Sigmoid colon (tissue), 7 donors: Measurements from ENCODE around the gene ATXN1. TPM values are rescaled to one million over a fixed set of nuclear protein-coding genes. Genes with fewer than 3 reads are reported as not detected.

Source experiments
- DNase-seq: peaks from one replicate; pipeline ENCODE4 v3.0.0-alpha.2; 2019
- H3K27ac ChIP-seq, 4 donors: fragments of 200-600 bp; sonication (generic); one replicate each; pipeline ENCODE4 v1.5.1; 2016 to 2019; ENCODE audit warnings: mild to moderate bottlenecking in 1 of 4
- H3K27me3 ChIP-seq, 3 donors: fragments of 200-600 bp; sonication (generic); one replicate each; pipeline ENCODE4 v1.5.1; 2019; ENCODE audit warnings: mild to moderate bottlenecking in 1 of 3
- H3K36me3 ChIP-seq, 4 donors: fragments of 200-600 bp; sonication (generic); one replicate each; pipeline ENCODE4 v1.5.1; 2016 to 2019
- H3K4me1 ChIP-seq, 4 donors: fragments of 200-600 bp; sonication (generic); one replicate each; pipeline ENCODE4 v1.5.1; 2017 to 2019
- H3K4me3 ChIP-seq, 4 donors: fragments of 200-600 bp; sonication (generic); one replicate each; pipeline ENCODE4 v1.5.1; 2017 to 2019; ENCODE audit warnings: mild to moderate bottlenecking in 2 of 4, moderate library complexity in 1 of 4
- H3K9me3 ChIP-seq, 4 donors: fragments of 200-600 bp in 3 of 4; sonication (generic) in 3 of 4; one replicate each; pipeline versions ENCODE4 v1.5.1 to v1.6.1; 2013 to 2019
- CTCF ChIP-seq, 4 experiments: fragments of 450-650 bp in 3 of 4; fragments of 200-600 bp in 1 of 4; IDR thresholded peaks; one replicate each; pipeline ENCODE4 v1.5.1; 2016 to 2019; ENCODE audit warnings: antibody characterized with exemption in 4 of 4, mild to moderate bottlenecking in 3 of 4, moderate library complexity in 2 of 4
- EP300 ChIP-seq, 4 donors: sonication (generic); formaldehyde crosslinking; IDR thresholded peaks; one replicate each; pipeline ENCODE4 v1.6.1; 2017; ENCODE audit warnings: antibody characterized with exemption in 4 of 4
- POLR2A ChIP-seq, 2 donors: fragments of 450-650 bp; IDR thresholded peaks; one replicate each; pipeline ENCODE4 v1.6.1; 2016; ENCODE audit warnings: antibody characterized with exemption in 2 of 2, mild to moderate bottlenecking in 2 of 2, moderate library complexity in 2 of 2
- POLR2AphosphoS5 ChIP-seq, 4 donors: sonication (generic); formaldehyde crosslinking; IDR thresholded peaks; one replicate each; pipeline ENCODE4 v1.6.1; 2017; ENCODE audit warnings: antibody characterized with exemption in 4 of 4
- WGBS, 2 donors: extraction: QIAGEN DNeasy Blood & Tissue Kit; methylation state at CpG; one replicate each; pipeline ENCODE4 v1.1.7; 2013; 5-methylcytosine and 5-hydroxymethylcytosine counted together
- intact Hi-C: fragments of 100-400 bp; cut with DNase I; formaldehyde crosslinking; loops from one replicate; pipeline ENCODE4 v1.15.1; 2023
- polyA plus RNA-seq, 3 donors: library from polyadenylated mRNA; stranded (reverse); fragments of 200-250 nt; gene quantifications; one replicate each; pipeline ENCODE4 v1.2.3, GENCODE V29; 2013
- total RNA-seq, 4 donors: library from RNA; depleted of rRNA; stranded (reverse); fragments of >200 nt; gene quantifications; one replicate each; pipeline ENCODE4 v1.1.0, GENCODE V29; 2016
- donor health status: healthy with polysubstance abuse.
- donor health status: Bipolar disorder and iron deficiency.
- donor health status: healthy.

Gene ATXN1
- total and polyA plus RNA-seq, 7 donors: 4.8 to 95.3 (median 37.7) TPM

DNA sequence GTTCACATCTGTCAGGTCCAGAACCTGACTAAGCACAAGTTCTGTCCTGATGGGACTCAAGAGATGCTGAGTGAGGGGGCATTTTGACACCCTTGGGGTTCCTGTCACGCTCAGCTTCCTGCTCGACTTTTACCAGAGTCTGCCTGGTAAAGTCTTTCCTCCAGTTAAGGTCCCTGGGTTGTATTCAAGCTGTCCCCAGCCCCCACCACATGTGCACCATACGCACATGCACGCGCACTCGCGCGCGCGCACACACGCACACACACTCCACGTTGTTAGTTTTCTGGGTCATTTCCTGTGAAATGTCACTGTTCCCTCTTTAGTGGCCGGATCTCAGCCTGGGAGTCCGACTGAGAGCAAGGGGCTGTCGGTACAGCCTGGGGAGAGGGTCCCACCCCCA, 356.8 kb downstream of the ATXN1 start:
- peak overlapping the region in 3 of 4 donors; percentile 28 to 76 (median 65) for H3K27ac ChIP-seq
- H3K9me3 ChIP-seq: no peaks in the 10 kb centered on the region
- H3K4me1 ChIP-seq: peaks cover 0 to 79% (median 68%) of the 10 kb centered on the region in 4 donors
- DNase-seq: no peak
- 88 to 93% methylated on average over 15 of the region's 15 CpGs for WGBS, 2 donors
- H3K36me3 ChIP-seq: no peaks in the 10 kb centered on the region
- intact Hi-C loops: loop anchor here (10.0 kb wide), 1 partner anchor 360 kb away; the partner anchor contains the start of gene ATXN1
- H3K27me3 ChIP-seq: no peaks in the 10 kb centered on the region
- no peak overlapping the region for H3K4me3 ChIP-seq
- TF ChIP-seq POLR2AphosphoS5 (IDR thresholded peaks at IDR 0.05) (no peak), EP300 (IDR thresholded peaks at IDR 0.05) (no peak), POLR2A (IDR thresholded peaks at IDR 0.05) (no peak), CTCF (IDR thresholded peaks at IDR 0.05) (no peak)

- Histone ChIP-seq H3K4me3 (no peak overlapping the region), H3K4me1 (peaks cover 0 to 82% (median 74%) of the 10 kb centered on the region in 4 donors)
- intact Hi-C loops: loop anchor here (10.0 kb wide), 1 partner anchor 361 kb away; the partner anchor contains the start of gene ATXN1
These were observed 357.4 kb downstream of the ATXN1 start for GRCh38 chr6:16403831-16404230.

DNA sequence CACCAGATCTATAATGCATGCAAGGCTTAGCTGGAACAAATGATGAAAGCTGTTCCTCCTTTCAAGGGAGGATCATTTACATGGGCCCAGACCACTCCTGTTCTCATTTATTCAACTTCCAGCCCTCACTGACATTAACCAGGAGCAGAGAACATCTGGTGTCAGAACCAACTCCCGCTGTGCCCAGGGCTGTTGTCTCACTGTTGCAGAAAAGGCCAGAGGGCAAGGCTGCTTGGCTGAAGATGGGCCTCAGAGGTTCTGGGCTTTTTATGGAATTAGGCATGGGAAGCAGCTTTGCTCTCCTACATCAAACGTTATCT, 358.7 kb downstream of the ATXN1 start:
- no peak overlapping the region for H3K4me3 ChIP-seq
- no peaks in the 10 kb centered on the region for H3K36me3 ChIP-seq
- H3K27ac ChIP-seq: peak overlapping the region in 3 of 4 donors; percentile 41 to 76 (median 65)
- H3K9me3 ChIP-seq: no peaks in the 10 kb centered on the region
- H3K27me3 ChIP-seq: no peaks in the 10 kb centered on the region
- TF ChIP-seq POLR2A (IDR thresholded peaks at IDR 0.05) (no peak), POLR2AphosphoS5 (IDR thresholded peaks at IDR 0.05) (peak; percentile 46 to 79 (median 67))
- intact Hi-C loops: loop anchor here (10.0 kb wide), 1 partner anchor 362 kb away; the partner anchor contains the start of gene ATXN1
- 77 to 85% methylated on average over 2 of the region's 2 CpGs for WGBS, 2 donors
- H3K4me1 ChIP-seq: peaks cover 0 to 95% (median 81%) of the 10 kb centered on the region in 4 donors
- DNase-seq: no peak

More at GRCh38 chr6:16403831-16404230, 357.4 kb downstream of the ATXN1 start:
- Histone ChIP-seq H3K36me3 (no peaks in the 10 kb centered on the region), H3K27ac (peak overlapping the region in 3 of 4 donors; percentile 28 to 76 (median 65)), H3K27me3 (no peaks in the 10 kb centered on the region), H3K9me3 (no peaks in the 10 kb centered on the region)
- no peak for DNase-seq
- TF ChIP-seq POLR2A (IDR thresholded peaks at IDR 0.05) (no peak), CTCF (IDR thresholded peaks at IDR 0.05) (no peak), EP300 (IDR thresholded peaks at IDR 0.05) (no peak), POLR2AphosphoS5 (IDR thresholded peaks at IDR 0.05) (no peak)
- 70 to 77% methylated on average over 3 of the region's 3 CpGs for WGBS, 2 donors

GRCh38 chr6:16400248-16400760, 361.0 kb downstream of the ATXN1 start:
- Histone ChIP-seq H3K9me3 (no peaks in the 10 kb centered on the region), H3K4me1 (peaks cover 0 to 81% (median 68%) of the 10 kb centered on the region in 4 donors), H3K27me3 (no peaks in the 10 kb centered on the region), H3K36me3 (no peaks in the 10 kb centered on the region), H3K27ac (peak overlapping the region in 3 of 4 donors; percentile 4 to 76 (median 70)), H3K4me3 (no peak overlapping the region)
- DNase-seq: no peak
- no peak for TF ChIP-seq EP300 (IDR thresholded peaks at IDR 0.05)
- intact Hi-C loops: loop anchor here (10.0 kb wide), 1 partner anchor 364 kb away; the partner anchor contains the start of gene ATXN1
- WGBS, 2 donors: 90 to 93% methylated on average over 3 of the region's 3 CpGs

DNA sequence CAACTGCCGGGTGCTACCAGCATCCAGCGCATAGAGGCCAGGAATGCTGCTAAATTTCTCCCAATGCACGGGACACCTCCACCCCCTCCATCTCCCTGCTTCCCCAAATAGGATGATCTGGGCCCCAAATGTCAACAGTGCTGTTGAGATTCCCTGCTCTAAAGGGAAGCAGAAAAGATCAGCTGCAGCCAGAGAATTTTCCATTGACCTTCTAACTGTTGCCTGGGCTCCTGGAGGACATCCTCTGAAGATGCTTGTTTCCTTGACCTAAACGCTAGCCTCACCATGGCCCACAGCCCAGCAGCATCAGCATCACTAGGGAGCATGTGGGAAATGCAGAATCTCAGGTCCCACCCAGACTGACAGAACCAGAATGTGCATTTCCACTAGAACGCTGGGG, 361.6 kb downstream of the ATXN1 start:
- Histone ChIP-seq H3K4me3 (no peak overlapping the region), H3K27ac (peak overlapping the region; percentile 4 to 76 (median 66)), H3K4me1 (peaks cover 0 to 75% (median 62%) of the 10 kb centered on the region in 4 donors), H3K9me3 (no peaks in the 10 kb centered on the region), H3K36me3 (no peaks in the 10 kb centered on the region), H3K27me3 (no peaks in the 10 kb centered on the region)
- TF ChIP-seq EP300 (IDR thresholded peaks at IDR 0.05) (no peak), CTCF (IDR thresholded peaks at IDR 0.05) (no peak)
- WGBS, 2 donors: 87 to 97% methylated on average over 5 of the region's 5 CpGs
- no peak for DNase-seq
- intact Hi-C loops: loop anchor here (10.0 kb wide), 1 partner anchor 365 kb away; the partner anchor contains the start of gene ATXN1
